C4-2B (cell line): ENCODE data around the gene NRAP.

Experiments used
- CTCF ChIP-seq: fragments of 450-650 bp; conservative IDR thresholded peaks from 2 replicates; pipeline ENCODE4 v1.5.1; 2017; ENCODE audit warnings: mild to moderate bottlenecking
- ZFX ChIP-seq: fragments of 450-650 bp; IDR thresholded peaks from 2 replicates; pipeline ENCODE4 v1.6.1; 2017

- TF ChIP-seq CTCF (no peak), ZFX (no peak)
These were observed 80.3 kb downstream of the NRAP start for GRCh38 chr10:113583571-113583970.
